Osteoblast (primary cell): ENCODE measurements around the gene AIP. TPM values are rescaled to one million over a fixed set of nuclear protein-coding genes. Genes with fewer than 3 reads are reported as not detected.

ENCODE experiments used
- DNase-seq: peaks from one replicate; pipeline ENCODE4 v3.0.0; 2011; ENCODE audit warnings: low spot score, mixed read lengths; ENCODE audit not compliant: insufficient read length; ENCODE audit errors: missing footprints
- H2AFZ ChIP-seq: 2 replicates; pipeline ENCODE4 v1.6.0; 2011; ENCODE audit warnings: mild to moderate bottlenecking, low read length
- H3K27ac ChIP-seq: 2 replicates; pipeline ENCODE4 v1.5.1; 2011; ENCODE audit warnings: mild to moderate bottlenecking, low read depth, low read length, moderate library complexity
- H3K27me3 ChIP-seq: 2 replicates; pipeline ENCODE4 v1.6.0; 2012; ENCODE audit warnings: mild to moderate bottlenecking, control low read depth, inconsistent platforms, low read length, moderate library complexity; ENCODE audit not compliant: insufficient read depth
- H3K36me3 ChIP-seq: 2 replicates; pipeline ENCODE4 v1.5.1; 2011; ENCODE audit warnings: mild to moderate bottlenecking, low read length, control low read depth, moderate library complexity; ENCODE audit not compliant: insufficient read depth
- H3K4me1 ChIP-seq: 2 replicates; pipeline ENCODE4 v1.5.1; 2011; ENCODE audit warnings: mild to moderate bottlenecking, low read length, control low read depth, moderate library complexity; ENCODE audit not compliant: insufficient read depth
- H3K4me2 ChIP-seq: 2 replicates; pipeline ENCODE4 v1.6.0; 2011; ENCODE audit warnings: mild to moderate bottlenecking, low read length; ENCODE audit not compliant: insufficient read depth
- H3K4me3 ChIP-seq: fragments of 200-600 bp; sonication (generic); 3 replicates; pipeline ENCODE4 v1.5.1; 2012; ENCODE audit warnings: mild to moderate bottlenecking, low read length, inconsistent platforms; ENCODE audit not compliant: insufficient read depth
- H3K79me2 ChIP-seq: 2 replicates; pipeline ENCODE4 v1.6.0; 2012; ENCODE audit warnings: mild to moderate bottlenecking, low read length, control low read depth, inconsistent platforms; ENCODE audit not compliant: insufficient read depth
- H3K9me3 ChIP-seq: 2 replicates; pipeline ENCODE4 v1.5.1; 2011; ENCODE audit warnings: low read depth, low read length, control low read depth
- H4K20me1 ChIP-seq: 2 replicates; pipeline ENCODE4 v1.6.0; 2012; ENCODE audit warnings: mild to moderate bottlenecking, low read length, control low read depth; ENCODE audit not compliant: insufficient read depth
- CTCF ChIP-seq: IDR thresholded peaks from 2 replicates; pipeline ENCODE4 v1.5.1; 2011; ENCODE audit warnings: mild to moderate bottlenecking, low read depth, low read length, moderate library complexity; ENCODE audit errors: extremely low read depth
- total RNA-seq: library from RNA; depleted of rRNA; stranded (reverse); fragments of >200 nt; gene quantifications from 2 replicates; pipeline ENCODE4 v1.2.3, GENCODE V29; 2012

AIP gene
- total RNA-seq, 1 donor = 71.3 TPM

GRCh38 chr11:67458266-67458665, 24.6 kb upstream of the AIP start:
- H3K9me3 ChIP-seq = no peaks in the 10 kb centered on the region
- H4K20me1 ChIP-seq = no peaks in the 10 kb centered on the region
- no peak overlapping the region for H2AFZ ChIP-seq
- no peak for TF ChIP-seq CTCF
- H3K27me3 ChIP-seq = peaks cover 3% of the 10 kb centered on the region
- no peak overlapping the region for H3K4me3 ChIP-seq
- H3K4me1 ChIP-seq = no peaks in the 10 kb centered on the region
- peak; percentile 41 for DNase-seq
- no peaks in the 10 kb centered on the region for H3K79me2 ChIP-seq
- no peaks in the 10 kb centered on the region for H3K36me3 ChIP-seq
- H3K4me2 ChIP-seq = no peak overlapping the region
- H3K27ac ChIP-seq = no peak overlapping the region

GRCh38 chr11:67463186-67463585, 19.6 kb upstream of the AIP start:
- Histone ChIP-seq H3K79me2 (peaks cover 7% of the 10 kb centered on the region), H3K36me3 (no peaks in the 10 kb centered on the region), H3K9me3 (no peaks in the 10 kb centered on the region), H4K20me1 (no peaks in the 10 kb centered on the region), H3K4me3 (no peak overlapping the region), H3K4me2 (no peak overlapping the region), H3K4me1 (peaks cover 18% of the 10 kb centered on the region), H2AFZ (no peak overlapping the region), H3K27me3 (peaks cover 3% of the 10 kb centered on the region), H3K27ac (no peak overlapping the region)
- no peak for TF ChIP-seq CTCF
- peak; percentile 31 for DNase-seq

- Histone ChIP-seq H3K4me1 (peaks cover 21% of the 10 kb centered on the region), H3K36me3 (no peaks in the 10 kb centered on the region), H3K79me2 (peaks cover 10% of the 10 kb centered on the region), H3K27me3 (peaks cover 3% of the 10 kb centered on the region), H3K27ac (peak overlapping the region; percentile 70), H3K9me3 (no peaks in the 10 kb centered on the region), H4K20me1 (no peaks in the 10 kb centered on the region), H2AFZ (peak overlapping the region; percentile 65), H3K4me3 (peak overlapping the region; percentile 75), H3K4me2 (peak overlapping the region; percentile 82)
- DNase-seq = peak; percentile 95
- no peak for TF ChIP-seq CTCF
These were observed 19.0 kb upstream of the AIP start for GRCh38 chr11:67463680-67464410.

- no peaks in the 10 kb centered on the region for H3K36me3 ChIP-seq
- peaks cover 24% of the 10 kb centered on the region for H3K4me1 ChIP-seq
- H3K4me3 ChIP-seq = peak overlapping the region; percentile 75
- peaks cover 10% of the 10 kb centered on the region for H3K79me2 ChIP-seq
- no peaks in the 10 kb centered on the region for H3K9me3 ChIP-seq
- H3K27me3 ChIP-seq = peaks cover 3% of the 10 kb centered on the region
- TF ChIP-seq CTCF = no peak
- peak overlapping the region; percentile 70 for H3K27ac ChIP-seq
- H4K20me1 ChIP-seq = no peaks in the 10 kb centered on the region
- peak; percentile 97 for DNase-seq
- peak overlapping the region; percentile 82 for H3K4me2 ChIP-seq
- H2AFZ ChIP-seq = peak overlapping the region; percentile 72
These were observed 18.2 kb upstream of the AIP start for GRCh38 chr11:67464411-67465188.
